HG03575 (cell line): ENCODE data around the gene TPST2.

Experiments used
- ATAC-seq: cut with Tn5 transposase; IDR thresholded peaks from one replicate; pipeline ENCODE4 v1.9.1; 2021; ENCODE audit not compliant: unreplicated experiment, insufficient number of reproducible peaks, low FRiP score; ENCODE audit errors: extremely low read depth

TPST2 gene

GRCh38 chr22:26585104-26585790, 4.7 kb downstream of the TPST2 start:
- ATAC-seq: no peak

GRCh38 chr22:26584010-26584409, 5.9 kb downstream of the TPST2 start:
- ATAC-seq: no peak

- no peak for ATAC-seq
Observed at GRCh38 chr22:26581633-26582168, 8.2 kb downstream of the TPST2 start.

- ATAC-seq: no peak
Observed at GRCh38 chr22:26581026-26581425, 8.9 kb downstream of the TPST2 start.

GRCh38 chr22:26580240-26580962, 9.5 kb downstream of the TPST2 start:
- ATAC-seq: no peak

GRCh38 chr22:26579331-26579886, 10.5 kb downstream of the TPST2 start:
- no peak for ATAC-seq

- ATAC-seq: no peak
Observed at GRCh38 chr22:26577081-26577480, 12.9 kb downstream of the TPST2 start.

- no peak for ATAC-seq
Observed at GRCh38 chr22:26576026-26576680, 13.8 kb downstream of the TPST2 start.

- ATAC-seq: no peak
Observed at GRCh38 chr22:26574001-26574723, 15.8 kb downstream of the TPST2 start.

GRCh38 chr22:26573026-26573662, 16.8 kb downstream of the TPST2 start:
- ATAC-seq: no peak

- ATAC-seq: no peak
Observed at GRCh38 chr22:26570864-26571525, 18.9 kb downstream of the TPST2 start.

GRCh38 chr22:26570115-26570514, 19.8 kb downstream of the TPST2 start:
- no peak for ATAC-seq

- no peak for ATAC-seq
Observed at GRCh38 chr22:26568207-26568706, 21.7 kb downstream of the TPST2 start.

- no peak for ATAC-seq
Observed at GRCh38 chr22:26567610-26568009, 22.3 kb downstream of the TPST2 start.

- no peak for ATAC-seq
Observed at GRCh38 chr22:26566994-26567393, 22.9 kb downstream of the TPST2 start.

- ATAC-seq: no peak
Observed at GRCh38 chr22:26565889-26566288, 24.0 kb downstream of the TPST2 start.

GRCh38 chr22:26565181-26565580, 24.8 kb downstream of the TPST2 start:
- ATAC-seq: no peak

- ATAC-seq: no peak
Observed at GRCh38 chr22:26564672-26565071, 25.3 kb downstream of the TPST2 start.
